Superior temporal gyrus (tissue), 1 donor: ENCODE results near the gene SRP68.
"Not testable (repeated sequence)": the region's sequence is repeated elsewhere in the genome, so short reads cannot be mapped to it uniquely, and the experiment has no call there.

Experiments used
- DNase-seq: peaks from one replicate; pipeline ENCODE4 v3.0.0-alpha.2; 2016; ENCODE audit errors: extremely low spot score

Gene SRP68

GRCh38 chr17:76089680-76090516, 17.6 kb upstream of the SRP68 start:
- DNase-seq: no peak

- no peak for DNase-seq
These were observed 16.7 kb upstream of the SRP68 start for GRCh38 chr17:76088868-76089576.

- no peak for DNase-seq
These were observed 15.9 kb upstream of the SRP68 start for GRCh38 chr17:76088041-76088867.

GRCh38 chr17:76087531-76087930, 15.2 kb upstream of the SRP68 start:
- no peak for DNase-seq

GRCh38 chr17:76086384-76086783, 14.1 kb upstream of the SRP68 start:
- no peak for DNase-seq

GRCh38 chr17:76085731-76086366, 13.5 kb upstream of the SRP68 start:
- no peak for DNase-seq

GRCh38 chr17:76085066-76085730, 12.9 kb upstream of the SRP68 start:
- no peak for DNase-seq

GRCh38 chr17:76083536-76084182, 11.3 kb upstream of the SRP68 start:
- no peak for DNase-seq

GRCh38 chr17:76082326-76083251, 10.3 kb upstream of the SRP68 start:
- no peak for DNase-seq

GRCh38 chr17:76081295-76082210, 9.2 kb upstream of the SRP68 start:
- no peak for DNase-seq

- DNase-seq: no peak
These were observed 8.5 kb upstream of the SRP68 start for GRCh38 chr17:76080768-76081287.

- no peak for DNase-seq
These were observed 7.8 kb upstream of the SRP68 start for GRCh38 chr17:76079956-76080767.

- no peak for DNase-seq
These were observed 7.2 kb upstream of the SRP68 start for GRCh38 chr17:76079535-76079955.

- no peak for DNase-seq
These were observed 6.7 kb upstream of the SRP68 start, which contains the start of gene ZACN for GRCh38 chr17:76078860-76079534. Gene ZACN, plus strand, starts transcription at chr17:76079182. Its CDS starts 83 bp downstream, at chr17:76079265.

- not testable (repeated sequence) for DNase-seq
These were observed 6.1 kb upstream of the SRP68 start for GRCh38 chr17:76078370-76078769.

- DNase-seq: no peak
These were observed 5.3 kb upstream of the SRP68 start for GRCh38 chr17:76077584-76078110.
